NT2/D1 (cell line): ENCODE data around the gene INPP4A.

Source experiments
- DNase-seq: peaks from one replicate; pipeline ENCODE4 v3.0.0-alpha.2; 2011; ENCODE audit warnings: low read depth, low spot score
- H3K27me3 ChIP-seq: 2 replicates; pipeline ENCODE4 v1.6.0; 2011; ENCODE audit warnings: mild to moderate bottlenecking; ENCODE audit not compliant: insufficient read length, insufficient read depth
- H3K36me3 ChIP-seq: 2 replicates; pipeline ENCODE4 v1.6.1; 2011; ENCODE audit warnings: mild to moderate bottlenecking, low read length, mixed read lengths; ENCODE audit not compliant: insufficient read depth, insufficient read length
- H3K4me1 ChIP-seq: 2 replicates; pipeline ENCODE4 v1.5.1; 2011; ENCODE audit not compliant: insufficient read depth, insufficient read length
- H3K4me3 ChIP-seq: 2 replicates; pipeline ENCODE4 v1.5.1; 2011; ENCODE audit warnings: low read depth; ENCODE audit not compliant: insufficient read length
- H3K9ac ChIP-seq: 2 replicates; pipeline ENCODE4 v1.6.0; 2011; ENCODE audit warnings: low read depth; ENCODE audit not compliant: insufficient read length
- H3K9me3 ChIP-seq: 2 replicates; pipeline ENCODE4 v1.5.1; 2011; ENCODE audit warnings: mild to moderate bottlenecking, low read length; ENCODE audit not compliant: insufficient read depth
- SUZ12 ChIP-seq: IDR thresholded peaks from 2 replicates; pipeline ENCODE4 v1.6.1; 2011; ENCODE audit not compliant: insufficient read length, insufficient read depth; ENCODE audit errors: extremely low read depth
- YY1 ChIP-seq: IDR thresholded peaks from 2 replicates; pipeline ENCODE4 v1.6.1; 2011; ENCODE audit not compliant: insufficient read length, insufficient read depth
- ZNF274 ChIP-seq: IDR thresholded peaks from 2 replicates; pipeline ENCODE4 v1.6.1; 2011; ENCODE audit warnings: mild to moderate bottlenecking, low read depth, low read length

The INPP4A gene

DNA sequence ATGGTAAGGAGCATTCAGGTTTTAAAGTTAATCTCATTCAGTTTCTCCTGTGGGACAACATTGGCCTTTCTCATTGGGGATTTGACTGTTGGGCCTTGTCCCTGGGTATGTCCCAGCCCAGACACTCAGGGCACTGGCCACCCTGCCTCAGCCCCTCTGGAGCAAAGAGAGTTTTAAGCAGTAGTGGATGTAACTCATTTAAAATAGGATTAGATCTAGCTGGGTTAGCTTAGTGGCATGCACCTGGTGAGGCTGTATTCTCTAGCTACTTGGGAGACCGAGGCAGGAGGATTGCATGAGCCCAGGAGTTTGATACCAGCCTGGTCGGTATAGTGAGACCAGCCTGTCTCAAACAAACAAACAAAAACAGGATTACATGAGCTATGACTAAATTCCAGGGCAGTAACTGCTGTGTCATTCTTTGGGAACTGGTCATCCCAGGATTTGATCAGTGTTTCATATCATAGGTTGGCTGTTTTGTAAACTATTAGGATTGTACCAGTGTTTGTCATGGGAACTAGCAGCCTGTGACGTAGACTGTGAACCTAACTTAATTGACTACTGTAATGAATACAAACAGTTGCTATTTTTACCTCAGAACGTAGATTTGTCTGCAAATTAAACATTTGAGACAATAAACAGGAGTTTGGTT lies 12.5 kb downstream of the INPP4A start:
- H3K9ac ChIP-seq: no peak overlapping the region
- no peaks in the 10 kb centered on the region for H3K27me3 ChIP-seq
- peaks cover 30% of the 10 kb centered on the region for H3K4me1 ChIP-seq
- H3K4me3 ChIP-seq: no peak overlapping the region
- DNase-seq: no peak
- peaks cover 24% of the 10 kb centered on the region for H3K36me3 ChIP-seq
- no peak for TF ChIP-seq ZNF274
- no peak for TF ChIP-seq SUZ12
- no peak for TF ChIP-seq YY1
- H3K9me3 ChIP-seq: no peaks in the 10 kb centered on the region

DNA sequence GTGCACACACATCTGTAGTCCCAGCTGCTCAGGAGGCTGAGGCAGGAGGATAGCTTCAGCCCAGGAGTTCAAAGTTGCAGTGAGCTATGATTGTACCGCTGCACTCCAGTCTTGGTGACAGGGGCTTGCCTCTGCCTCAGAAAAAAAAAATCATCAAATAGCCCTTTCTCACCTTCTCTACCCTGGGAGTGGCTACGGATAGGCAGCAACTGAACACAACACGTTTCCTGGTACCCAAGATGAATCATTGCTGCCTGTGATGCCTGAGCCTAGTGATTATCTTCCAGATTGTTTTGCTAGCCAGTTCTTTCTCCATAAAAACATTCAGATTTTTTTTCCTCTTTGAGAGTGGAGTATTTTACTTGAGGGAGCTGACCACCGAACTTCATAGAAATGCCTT lies 13.5 kb downstream of the INPP4A start:
- no peak for TF ChIP-seq SUZ12
- no peak for TF ChIP-seq ZNF274
- peaks cover 26% of the 10 kb centered on the region for H3K36me3 ChIP-seq
- H3K4me1 ChIP-seq: peaks cover 26% of the 10 kb centered on the region
- H3K9me3 ChIP-seq: no peaks in the 10 kb centered on the region
- H3K4me3 ChIP-seq: no peak overlapping the region
- H3K9ac ChIP-seq: no peak overlapping the region
- H3K27me3 ChIP-seq: no peaks in the 10 kb centered on the region
- no peak for DNase-seq

DNA sequence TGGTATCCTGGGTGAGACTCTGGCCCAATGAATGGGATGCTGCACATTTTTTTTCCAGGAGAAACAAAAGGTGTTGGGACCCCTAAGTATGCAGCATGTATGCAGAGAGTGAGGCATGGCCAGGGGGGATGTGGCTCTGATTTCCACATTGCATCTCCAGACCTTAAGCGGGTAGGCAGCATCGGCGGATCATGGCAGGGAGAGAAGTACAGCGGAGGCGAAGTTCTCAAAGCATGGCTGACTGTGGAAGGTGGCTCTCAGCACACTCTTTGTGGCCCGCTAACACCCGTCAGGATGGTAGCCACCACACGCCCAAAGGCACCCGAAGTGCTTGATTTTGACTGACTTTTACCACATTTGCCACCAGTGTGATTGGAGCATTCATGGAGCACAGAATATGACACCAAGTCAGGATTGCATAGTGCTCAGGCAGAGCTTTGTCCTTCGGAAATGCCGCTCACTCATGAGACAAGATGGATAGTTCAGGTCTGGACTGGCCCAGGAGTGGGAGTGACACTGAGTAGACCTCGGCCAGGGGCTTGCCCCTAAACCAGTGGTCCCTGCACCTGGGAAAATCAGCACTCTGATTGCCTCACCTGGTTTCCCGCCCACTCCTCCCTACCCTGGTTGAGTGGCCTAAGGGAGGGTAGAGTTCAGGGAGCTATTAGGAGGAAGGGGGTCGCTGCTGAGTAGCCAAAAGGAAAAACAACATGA lies 14.2 kb downstream of the INPP4A start:
- no peak for TF ChIP-seq ZNF274
- no peak for TF ChIP-seq SUZ12
- no peak for TF ChIP-seq YY1
- H3K27me3 ChIP-seq: no peaks in the 10 kb centered on the region
- H3K4me3 ChIP-seq: no peak overlapping the region
- no peaks in the 10 kb centered on the region for H3K9me3 ChIP-seq
- no peak for DNase-seq
- H3K36me3 ChIP-seq: peaks cover 27% of the 10 kb centered on the region
- peaks cover 25% of the 10 kb centered on the region for H3K4me1 ChIP-seq
- H3K9ac ChIP-seq: no peak overlapping the region

DNA sequence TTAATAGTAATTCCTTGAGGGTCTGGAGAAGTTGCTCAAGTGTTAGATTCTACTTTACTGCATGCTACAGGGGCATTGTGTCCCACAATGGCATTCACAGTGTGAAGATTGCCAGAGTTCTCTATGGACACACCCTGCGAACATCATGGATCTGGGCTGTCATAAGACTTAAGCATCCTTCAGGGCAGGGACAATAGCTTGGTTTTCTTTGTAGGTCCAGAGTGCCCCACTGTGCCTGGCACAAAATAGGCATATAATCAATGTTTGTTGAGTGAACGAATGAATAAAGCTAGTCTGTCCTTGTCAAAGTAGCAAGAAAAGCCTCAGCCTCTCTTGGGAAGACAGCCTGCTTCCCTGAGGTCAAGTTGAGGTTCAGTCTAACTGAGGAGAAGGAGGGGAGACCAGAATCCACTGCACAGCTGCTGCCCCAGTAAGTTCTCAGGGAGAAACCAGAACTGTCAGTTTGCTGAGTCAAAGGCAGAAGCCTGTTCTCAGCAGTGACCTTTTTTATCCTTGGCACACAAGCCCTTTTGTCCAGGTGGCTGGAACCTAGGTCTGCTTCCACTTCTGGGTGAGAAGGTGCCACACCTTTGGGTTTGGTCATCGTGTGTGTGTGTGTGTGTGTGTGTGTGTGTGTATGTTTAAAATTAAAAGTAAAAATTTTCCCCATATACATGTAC lies 15.0 kb downstream of the INPP4A start:
- peaks cover 24% of the 10 kb centered on the region for H3K4me1 ChIP-seq
- H3K9ac ChIP-seq: no peak overlapping the region
- TF ChIP-seq ZNF274 (no peak), SUZ12 (no peak), YY1 (no peak)
- DNase-seq: no peak
- H3K36me3 ChIP-seq: peaks cover 27% of the 10 kb centered on the region
- H3K4me3 ChIP-seq: no peak overlapping the region
- no peaks in the 10 kb centered on the region for H3K27me3 ChIP-seq
- H3K9me3 ChIP-seq: no peaks in the 10 kb centered on the region

DNA sequence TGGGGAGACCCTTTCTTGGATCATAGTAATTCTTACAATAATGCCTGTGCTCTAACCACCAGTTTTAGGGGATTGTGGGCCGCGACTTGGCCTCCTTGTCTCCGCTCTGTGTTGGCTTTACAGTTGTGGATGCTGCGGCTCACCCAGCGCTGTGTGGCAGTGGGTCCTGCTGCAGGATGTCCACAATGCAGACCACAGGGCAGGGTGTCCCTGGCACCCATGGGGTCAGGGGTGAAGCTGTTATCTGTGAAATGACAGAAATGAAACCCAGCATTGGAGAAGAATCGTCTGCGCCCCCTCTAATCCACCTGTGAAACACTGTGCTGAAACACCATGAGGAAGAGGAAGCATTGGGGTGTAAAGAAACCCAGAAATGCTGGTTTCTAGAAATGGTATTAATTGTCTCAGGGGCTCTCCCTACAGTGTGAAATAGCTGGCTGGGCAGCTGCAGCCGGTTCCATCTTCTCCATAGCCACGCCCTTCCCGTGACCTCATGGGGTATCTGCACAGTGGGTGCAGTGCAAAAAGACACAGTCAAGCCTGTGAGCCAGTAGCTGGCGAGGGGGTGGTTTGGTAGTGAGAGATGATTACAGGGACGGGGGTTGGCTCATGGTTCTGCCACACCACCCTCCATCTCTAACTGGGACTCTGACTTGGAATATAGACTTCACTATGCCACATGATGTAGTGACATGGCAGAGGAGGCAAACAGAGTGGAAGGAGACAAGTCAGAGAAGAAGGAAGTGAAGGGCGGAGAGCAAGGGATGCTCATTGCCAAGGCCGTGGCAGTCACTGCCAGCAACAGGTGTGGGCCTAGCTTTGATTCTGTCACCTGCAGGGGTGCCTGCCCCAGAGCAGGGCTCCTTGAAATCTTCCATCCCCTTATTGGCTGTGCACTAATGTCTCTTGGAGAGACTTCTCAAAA lies 16.2 kb downstream of the INPP4A start:
- Histone ChIP-seq H3K9me3 (no peaks in the 10 kb centered on the region), H3K36me3 (peaks cover 20% of the 10 kb centered on the region), H3K4me3 (no peak overlapping the region), H3K9ac (no peak overlapping the region), H3K4me1 (peaks cover 21% of the 10 kb centered on the region), H3K27me3 (no peaks in the 10 kb centered on the region)
- DNase-seq: no peak
- no peak for TF ChIP-seq SUZ12
- no peak for TF ChIP-seq YY1
- TF ChIP-seq ZNF274: no peak

DNA sequence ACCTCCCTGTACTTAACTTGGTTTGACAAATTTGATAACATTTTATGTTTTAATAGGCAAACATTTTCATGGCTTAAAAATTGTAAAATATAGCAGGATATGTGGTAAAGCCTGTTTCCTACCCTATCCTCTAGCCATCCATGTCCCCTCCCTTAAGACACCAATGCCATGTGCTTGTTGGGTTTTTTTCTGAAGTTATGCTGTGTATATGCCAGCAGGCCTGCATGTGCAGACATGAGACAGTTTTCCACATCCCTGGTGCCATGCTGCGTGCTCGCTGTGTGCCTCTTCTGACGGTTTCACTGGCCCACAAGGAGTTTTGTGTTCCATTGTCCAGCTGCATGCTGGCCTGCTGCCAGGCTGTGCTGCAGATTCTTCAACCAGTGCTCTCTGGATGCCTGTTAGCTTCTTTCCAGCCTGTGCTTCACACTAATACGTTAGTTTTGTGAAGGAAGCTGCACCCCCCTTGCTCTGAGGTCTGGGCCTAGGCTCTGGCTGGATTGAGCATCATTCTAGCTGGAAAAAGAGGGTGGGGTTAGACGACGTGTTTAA lies 16.9 kb downstream of the INPP4A start:
- Histone ChIP-seq H3K36me3 (peaks cover 19% of the 10 kb centered on the region), H3K9me3 (no peaks in the 10 kb centered on the region), H3K4me3 (no peak overlapping the region), H3K4me1 (peaks cover 21% of the 10 kb centered on the region), H3K27me3 (no peaks in the 10 kb centered on the region), H3K9ac (no peak overlapping the region)
- TF ChIP-seq YY1 (no peak), ZNF274 (no peak), SUZ12 (no peak)
- DNase-seq: no peak
